Neural cell (in vitro differentiated cells): ENCODE data around the gene SPRED1. TPM values are rescaled to one million over a fixed set of nuclear protein-coding genes. Genes with fewer than 3 reads are reported as not detected.

Experiments
- H2AFZ ChIP-seq: fragments of 200-600, 300-800 bp; sonication (generic), shearing (Covaris generic); 2 replicates; pipeline ENCODE4 v1.6.0; 2014; ENCODE audit warnings: low read depth, mild to moderate bottlenecking, antibody characterized with exemption, low read length, moderate library complexity
- H3F3A ChIP-seq: fragments of 200-600 bp; shearing (Covaris generic); 2 replicates; pipeline ENCODE4 v1.6.1; 2016; ENCODE audit warnings: mild to moderate bottlenecking, moderate library complexity, mixed read lengths, antibody characterized with exemption, low read length; ENCODE audit not compliant: insufficient read depth, poor library complexity, severe bottlenecking
- H3K27ac ChIP-seq: fragments of 200-600, 300-800 bp; sonication (generic), shearing (Covaris generic); 2 replicates; pipeline ENCODE4 v1.5.1; 2014; ENCODE audit warnings: mild to moderate bottlenecking, low read length, moderate library complexity
- H3K27me3 ChIP-seq: fragments of 300-800, 200-600 bp; sonication (generic), shearing (Covaris generic); 2 replicates; pipeline ENCODE4 v1.6.0; 2014; ENCODE audit warnings: mild to moderate bottlenecking, low read depth, low read length, moderate library complexity; ENCODE audit not compliant: insufficient read depth
- H3K36me3 ChIP-seq: fragments of 300-800, 200-600 bp; sonication (generic), shearing (Covaris generic); 2 replicates; pipeline ENCODE4 v1.5.1; 2014; ENCODE audit warnings: mild to moderate bottlenecking, antibody characterized with exemption, low read length, moderate library complexity; ENCODE audit not compliant: insufficient read depth
- H3K4me2 ChIP-seq: fragments of 300-800, 200-600 bp; sonication (generic), shearing (Covaris generic); 2 replicates; pipeline ENCODE4 v1.6.0; 2014; ENCODE audit warnings: mild to moderate bottlenecking, low read length
- H3K4me3 ChIP-seq: fragments of 300-800, 200-600 bp; sonication (generic), shearing (Covaris generic); 2 replicates; pipeline ENCODE4 v1.5.1; 2014; ENCODE audit warnings: mild to moderate bottlenecking, low read length, moderate library complexity
- H3K79me2 ChIP-seq: fragments of 200-600 bp; shearing (Covaris generic); replicated peaks from 2 replicates; pipeline ENCODE4 v1.6.0; 2014; ENCODE audit warnings: mild to moderate bottlenecking, low read length, moderate library complexity; ENCODE audit not compliant: insufficient read depth
- H3K9ac ChIP-seq: fragments of 300-800, 200-600 bp; sonication (generic), shearing (Covaris generic); 2 replicates; pipeline ENCODE4 v1.6.1; 2016; ENCODE audit warnings: mild to moderate bottlenecking, low read length, mixed read lengths
- H3K9me2 ChIP-seq: fragments of 200-600 bp; shearing (Covaris generic); 2 replicates; pipeline ENCODE4 v1.6.1; 2016; ENCODE audit warnings: mild to moderate bottlenecking, low read length, mixed read lengths; ENCODE audit not compliant: insufficient read depth
- H3K9me3 ChIP-seq: fragments of 200-600, 300-800 bp; sonication (generic), shearing (Covaris generic); 2 replicates; pipeline ENCODE4 v1.6.1; 2016; ENCODE audit warnings: mild to moderate bottlenecking, mixed run types, low read length, moderate library complexity, mixed read lengths
- H4K20me1 ChIP-seq: fragments of 200-600 bp; shearing (Covaris generic); 2 replicates; pipeline ENCODE4 v1.6.1; 2016; ENCODE audit warnings: mild to moderate bottlenecking, mixed run types; ENCODE audit not compliant: insufficient read depth
- EP300 ChIP-seq: fragments of 450-650 bp; conservative IDR thresholded peaks from 2 replicates; pipeline ENCODE4 v1.6.1; 2014; ENCODE audit warnings: antibody characterized with exemption, mild to moderate bottlenecking, moderate library complexity; ENCODE audit not compliant: poor library complexity, severe bottlenecking
- EZH2 ChIP-seq: fragments of 200-600, 300-800 bp; shearing (Covaris generic), sonication (generic); IDR thresholded peaks from 2 replicates; pipeline ENCODE4 v1.6.1; 2014; ENCODE audit warnings: antibody characterized with exemption, low read length, borderline replicate concordance, mild to moderate bottlenecking; ENCODE audit not compliant: insufficient read depth, poor library complexity, severe bottlenecking
- MXI1 ChIP-seq: fragments of 450-650 bp; conservative IDR thresholded peaks from 2 replicates; pipeline ENCODE4 v1.6.1; 2014; ENCODE audit warnings: antibody characterized with exemption, mild to moderate bottlenecking; ENCODE audit not compliant: poor library complexity, severe bottlenecking
- POLR2AphosphoS5 ChIP-seq: IDR thresholded peaks from 2 replicates; pipeline ENCODE4 v1.6.1; 2012
- RAD21 ChIP-seq: fragments of 450-650 bp; conservative IDR thresholded peaks from 2 replicates; pipeline ENCODE4 v1.6.1; 2014; ENCODE audit warnings: antibody characterized with exemption, mild to moderate bottlenecking, moderate library complexity
- SMC3 ChIP-seq: fragments of 450-650 bp; conservative IDR thresholded peaks from 2 replicates; pipeline ENCODE4 v1.6.1; 2014; ENCODE audit warnings: antibody characterized with exemption, mild to moderate bottlenecking, moderate library complexity; ENCODE audit not compliant: poor library complexity
- TAF1 ChIP-seq: IDR thresholded peaks from 2 replicates; pipeline ENCODE4 v1.6.1; 2012; ENCODE audit warnings: low read depth
- polyA minus RNA-seq: library from RNA; depleted of rRNA, polyadenylated mRNA; stranded (reverse); fragments of >200 nt; gene quantifications from 2 replicates; pipeline ENCODE4 v1.2.3, GENCODE V29; 2014
- polyA plus RNA-seq: library from polyadenylated mRNA; depleted of rRNA; stranded (reverse); fragments of >200 nt; gene quantifications from 2 replicates; pipeline ENCODE4 v1.2.3, GENCODE V29; 2014
- TF ChIP-seq, protein P1 (sequence below): fragments of 450-650 bp; IDR thresholded peaks from 2 replicates; pipeline ENCODE4 v1.5.1; 2014; ENCODE audit warnings: antibody characterized with exemption, mild to moderate bottlenecking, moderate library complexity; ENCODE audit not compliant: poor library complexity, severe bottlenecking
- TF ChIP-seq, protein P2 (sequence below): IDR thresholded peaks from 2 replicates; pipeline ENCODE4 v1.6.1; 2012; ENCODE audit warnings: borderline replicate concordance

Gene SPRED1
- polyA plus RNA-seq: 9.4 and 12.0 TPM in 2 replicates
- 35.1 and 36.2 TPM in 2 replicates for polyA minus RNA-seq

DNA sequence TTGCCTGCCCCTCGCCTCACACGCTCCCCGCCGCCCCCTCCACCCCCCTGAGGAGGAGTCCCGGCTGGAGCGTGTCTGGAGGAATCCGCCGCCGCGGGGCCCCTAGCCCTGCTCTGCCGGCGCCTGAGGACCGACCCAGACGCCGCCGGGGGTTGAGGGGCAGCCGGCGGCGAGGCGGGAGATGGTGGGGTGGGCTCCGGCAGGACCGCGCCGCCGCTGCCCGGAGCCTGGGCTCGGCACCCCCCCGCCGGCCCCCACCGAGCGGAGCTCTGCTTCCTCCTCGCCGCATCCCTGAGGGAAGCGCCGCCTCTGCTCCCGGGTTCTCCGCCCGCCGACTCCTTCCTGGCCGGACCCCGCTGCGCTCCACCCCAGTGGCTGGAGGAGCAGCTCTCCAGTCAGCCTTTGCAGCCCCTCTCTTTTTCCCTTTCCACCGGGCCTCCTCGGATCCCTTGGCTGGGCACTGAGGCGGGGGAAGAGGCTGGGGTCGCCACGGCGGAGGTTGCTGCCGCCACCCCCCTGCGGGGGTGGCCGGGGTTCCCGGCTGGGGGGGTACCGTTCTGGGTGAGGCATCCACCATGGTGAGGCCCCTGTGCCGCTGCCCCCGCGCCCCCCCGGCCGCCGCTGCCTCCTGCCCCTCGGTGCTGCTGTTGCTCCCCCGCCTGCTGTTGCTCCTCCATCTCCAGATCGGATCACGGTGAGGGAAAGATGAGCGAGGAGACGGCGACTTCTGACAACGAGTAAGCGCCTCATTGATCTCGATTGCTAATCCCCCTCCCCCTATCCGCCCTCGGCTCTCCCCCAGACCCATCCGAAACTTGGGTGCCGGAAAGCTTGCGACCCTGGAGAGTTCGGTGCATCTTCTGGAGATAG is at the start of gene SPRED1:
Gene SPRED1, plus strand, starts transcription at position 356 of the 870 bp plus-strand sequence. Its CDS starts 350 bp downstream, at position 706.
- peak within 1 kb of the TSS; percentile 82 for H3K9ac ChIP-seq
- TF ChIP-seq SMC3 (no peak), MXI1 (no peak), TAF1 (peak; percentile 42), EP300 (no peak), RAD21 (no peak), POLR2AphosphoS5 (peak; percentile 20), EZH2 (no peak)
- TF ChIP-seq, protein P1, sequence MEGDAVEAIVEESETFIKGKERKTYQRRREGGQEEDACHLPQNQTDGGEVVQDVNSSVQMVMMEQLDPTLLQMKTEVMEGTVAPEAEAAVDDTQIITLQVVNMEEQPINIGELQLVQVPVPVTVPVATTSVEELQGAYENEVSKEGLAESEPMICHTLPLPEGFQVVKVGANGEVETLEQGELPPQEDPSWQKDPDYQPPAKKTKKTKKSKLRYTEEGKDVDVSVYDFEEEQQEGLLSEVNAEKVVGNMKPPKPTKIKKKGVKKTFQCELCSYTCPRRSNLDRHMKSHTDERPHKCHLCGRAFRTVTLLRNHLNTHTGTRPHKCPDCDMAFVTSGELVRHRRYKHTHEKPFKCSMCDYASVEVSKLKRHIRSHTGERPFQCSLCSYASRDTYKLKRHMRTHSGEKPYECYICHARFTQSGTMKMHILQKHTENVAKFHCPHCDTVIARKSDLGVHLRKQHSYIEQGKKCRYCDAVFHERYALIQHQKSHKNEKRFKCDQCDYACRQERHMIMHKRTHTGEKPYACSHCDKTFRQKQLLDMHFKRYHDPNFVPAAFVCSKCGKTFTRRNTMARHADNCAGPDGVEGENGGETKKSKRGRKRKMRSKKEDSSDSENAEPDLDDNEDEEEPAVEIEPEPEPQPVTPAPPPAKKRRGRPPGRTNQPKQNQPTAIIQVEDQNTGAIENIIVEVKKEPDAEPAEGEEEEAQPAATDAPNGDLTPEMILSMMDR: no peak
- TF ChIP-seq, protein P2, sequence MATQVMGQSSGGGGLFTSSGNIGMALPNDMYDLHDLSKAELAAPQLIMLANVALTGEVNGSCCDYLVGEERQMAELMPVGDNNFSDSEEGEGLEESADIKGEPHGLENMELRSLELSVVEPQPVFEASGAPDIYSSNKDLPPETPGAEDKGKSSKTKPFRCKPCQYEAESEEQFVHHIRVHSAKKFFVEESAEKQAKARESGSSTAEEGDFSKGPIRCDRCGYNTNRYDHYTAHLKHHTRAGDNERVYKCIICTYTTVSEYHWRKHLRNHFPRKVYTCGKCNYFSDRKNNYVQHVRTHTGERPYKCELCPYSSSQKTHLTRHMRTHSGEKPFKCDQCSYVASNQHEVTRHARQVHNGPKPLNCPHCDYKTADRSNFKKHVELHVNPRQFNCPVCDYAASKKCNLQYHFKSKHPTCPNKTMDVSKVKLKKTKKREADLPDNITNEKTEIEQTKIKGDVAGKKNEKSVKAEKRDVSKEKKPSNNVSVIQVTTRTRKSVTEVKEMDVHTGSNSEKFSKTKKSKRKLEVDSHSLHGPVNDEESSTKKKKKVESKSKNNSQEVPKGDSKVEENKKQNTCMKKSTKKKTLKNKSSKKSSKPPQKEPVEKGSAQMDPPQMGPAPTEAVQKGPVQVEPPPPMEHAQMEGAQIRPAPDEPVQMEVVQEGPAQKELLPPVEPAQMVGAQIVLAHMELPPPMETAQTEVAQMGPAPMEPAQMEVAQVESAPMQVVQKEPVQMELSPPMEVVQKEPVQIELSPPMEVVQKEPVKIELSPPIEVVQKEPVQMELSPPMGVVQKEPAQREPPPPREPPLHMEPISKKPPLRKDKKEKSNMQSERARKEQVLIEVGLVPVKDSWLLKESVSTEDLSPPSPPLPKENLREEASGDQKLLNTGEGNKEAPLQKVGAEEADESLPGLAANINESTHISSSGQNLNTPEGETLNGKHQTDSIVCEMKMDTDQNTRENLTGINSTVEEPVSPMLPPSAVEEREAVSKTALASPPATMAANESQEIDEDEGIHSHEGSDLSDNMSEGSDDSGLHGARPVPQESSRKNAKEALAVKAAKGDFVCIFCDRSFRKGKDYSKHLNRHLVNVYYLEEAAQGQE: peak; percentile 10
- H3K36me3 ChIP-seq: no peaks in the 10 kb centered on the region
- peak within 1 kb of the TSS; percentile 92 for H3K4me2 ChIP-seq
- H3K27ac ChIP-seq: peak within 1 kb of the TSS; percentile 86
- no peaks in the 10 kb centered on the region for H3K27me3 ChIP-seq
- H3K79me2 ChIP-seq: peaks cover 47% of the 10 kb centered on the region
- no peaks in the 10 kb centered on the region for H3K9me3 ChIP-seq
- no peaks in the 10 kb centered on the region for H3K9me2 ChIP-seq
- H3K4me3 ChIP-seq: peak within 1 kb of the TSS; percentile 85
- H2AFZ ChIP-seq: peak within 1 kb of the TSS; percentile 56
- H3F3A ChIP-seq: peaks cover 6% of the 10 kb centered on the region
- H4K20me1 ChIP-seq: no peaks in the 10 kb centered on the region

DNA sequence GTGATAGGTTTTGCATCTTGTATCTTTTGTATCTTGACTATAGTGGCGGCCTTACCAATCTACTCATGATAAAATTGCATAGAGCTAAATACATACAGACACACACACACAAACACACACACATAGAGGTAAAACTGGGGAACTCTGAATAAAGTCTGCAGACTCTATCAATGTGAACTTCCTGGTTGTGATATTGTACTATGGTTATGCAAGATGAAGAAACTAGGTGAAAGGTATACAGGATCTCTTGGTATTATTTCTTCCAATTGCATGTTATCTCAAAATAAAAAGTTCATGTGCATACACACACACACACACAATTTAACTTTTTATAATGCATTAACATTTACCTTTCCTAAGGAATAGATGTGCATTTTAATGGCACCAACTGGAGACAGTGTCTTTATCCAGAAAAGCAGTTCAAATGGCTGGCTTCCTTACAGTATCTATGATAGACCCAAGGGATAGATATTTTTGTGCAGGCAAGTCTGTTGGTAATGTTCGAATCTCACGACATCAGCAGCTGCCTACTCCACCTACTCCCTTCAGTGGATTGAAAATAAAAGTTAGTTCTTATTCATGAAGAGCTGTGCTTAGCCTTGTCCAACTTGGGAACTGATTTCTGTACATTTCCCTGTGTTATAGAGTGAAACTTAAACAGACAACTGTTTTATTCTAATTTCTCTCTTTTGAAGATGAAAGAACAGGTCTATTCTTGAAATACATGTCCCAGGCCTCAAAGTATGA is 46.9 kb upstream of the SPRED1 start:
- Histone ChIP-seq H4K20me1 (no peaks in the 10 kb centered on the region), H3K4me2 (no peak overlapping the region), H3K79me2 (no peaks in the 10 kb centered on the region), H3K9me3 (no peaks in the 10 kb centered on the region), H3K9me2 (no peaks in the 10 kb centered on the region), H3K9ac (no peak overlapping the region), H3K27me3 (no peaks in the 10 kb centered on the region), H3F3A (no peaks in the 10 kb centered on the region), H3K27ac (no peak overlapping the region), H3K4me3 (no peak overlapping the region), H2AFZ (no peak overlapping the region), H3K36me3 (no peaks in the 10 kb centered on the region)
- TF ChIP-seq RAD21 (no peak), MXI1 (no peak), TAF1 (no peak), EZH2 (no peak), EP300 (no peak), POLR2AphosphoS5 (no peak), SMC3 (no peak)
- TF ChIP-seq, protein P1: no peak
- TF ChIP-seq, protein P2: no peak
